ENCODE results near the gene JOSD1. TPM values are rescaled to one million over a fixed set of nuclear protein-coding genes. Genes with fewer than 3 reads are reported as not detected.
A peak's percentile ranks its signal among the peaks of the same experiment; 100 is the strongest.

The JOSD1 gene
- total RNA-seq, 2 experiments from 2014 or later: 303 to 307 TPM

DNA sequence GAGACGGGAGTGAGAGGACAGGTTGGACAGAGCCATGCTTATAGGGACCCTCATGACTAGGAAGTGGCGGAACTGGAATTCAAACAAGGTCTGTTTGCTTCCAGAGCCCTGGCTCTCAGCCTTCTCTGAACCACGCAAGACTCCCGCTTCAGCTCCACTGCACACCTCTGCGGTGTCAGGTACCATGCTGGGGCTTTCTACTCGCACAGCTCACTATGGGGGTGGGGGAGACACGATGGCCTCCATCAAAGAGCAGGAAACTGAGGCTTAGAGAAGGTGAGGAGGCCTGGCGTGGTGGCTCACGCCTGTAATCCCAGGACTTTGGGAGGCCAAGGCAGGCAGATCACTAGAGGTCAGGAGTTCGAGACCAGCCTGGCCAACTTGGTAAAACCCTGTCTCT lies 40.8 kb upstream of the JOSD1 start:
- H3K4me1 ChIP-seq (ENCODE audit: insufficient read depth, low read length): peaks cover 84% of the 10 kb centered on the region
- H3K36me3 ChIP-seq (ENCODE audit: insufficient read depth, low read length): peaks cover 100% of the 10 kb centered on the region
- no peaks in the 10 kb centered on the region for H3K27me3 Mint-ChIP-seq
- no peak for ATAC-seq (ENCODE audit: poor library complexity)
- peak overlapping the region; percentile 3 to 44 for H3K27ac ChIP-seq (ENCODE audit: low read depth in 1 of 2, low read length in 2 of 2)
- peaks cover 45% of the 10 kb centered on the region for H3K4me1 Mint-ChIP-seq (ENCODE audit: low read depth)
- no peak overlapping the region for H3K4me3 ChIP-seq (ENCODE audit: low read length)
- H3K9me3 ChIP-seq (ENCODE audit: control insufficient read depth in 1 of 2, insufficient read depth in 1 of 2, low read length in 2 of 2): no peaks in the 10 kb centered on the region
- peak overlapping the region; percentile 69 for H3K27ac Mint-ChIP-seq
- ChIA-PET POLR2A (interaction anchor here (21.7 to 25.2 kb wide), 2 partner anchors 8 to 10 kb away, joined by 752 read pairs; partner anchors contain the start of gene SUN2), CTCF (interaction anchor here (1.1 to 1.7 kb wide), 2 partner anchors 8 to 10 kb away, joined by 3 to 5 read pairs; no protein-coding TSS in a partner anchor)
- H3K4me3 Mint-ChIP-seq: no peak overlapping the region
- peaks cover 100% of the 10 kb centered on the region for H3K36me3 Mint-ChIP-seq (ENCODE audit: low read depth)
- no peaks in the 10 kb centered on the region for H3K27me3 ChIP-seq (ENCODE audit: control insufficient read depth in 1 of 2, insufficient read depth in 2 of 2, low read length in 2 of 2)
- TF ChIP-seq, protein P1, sequence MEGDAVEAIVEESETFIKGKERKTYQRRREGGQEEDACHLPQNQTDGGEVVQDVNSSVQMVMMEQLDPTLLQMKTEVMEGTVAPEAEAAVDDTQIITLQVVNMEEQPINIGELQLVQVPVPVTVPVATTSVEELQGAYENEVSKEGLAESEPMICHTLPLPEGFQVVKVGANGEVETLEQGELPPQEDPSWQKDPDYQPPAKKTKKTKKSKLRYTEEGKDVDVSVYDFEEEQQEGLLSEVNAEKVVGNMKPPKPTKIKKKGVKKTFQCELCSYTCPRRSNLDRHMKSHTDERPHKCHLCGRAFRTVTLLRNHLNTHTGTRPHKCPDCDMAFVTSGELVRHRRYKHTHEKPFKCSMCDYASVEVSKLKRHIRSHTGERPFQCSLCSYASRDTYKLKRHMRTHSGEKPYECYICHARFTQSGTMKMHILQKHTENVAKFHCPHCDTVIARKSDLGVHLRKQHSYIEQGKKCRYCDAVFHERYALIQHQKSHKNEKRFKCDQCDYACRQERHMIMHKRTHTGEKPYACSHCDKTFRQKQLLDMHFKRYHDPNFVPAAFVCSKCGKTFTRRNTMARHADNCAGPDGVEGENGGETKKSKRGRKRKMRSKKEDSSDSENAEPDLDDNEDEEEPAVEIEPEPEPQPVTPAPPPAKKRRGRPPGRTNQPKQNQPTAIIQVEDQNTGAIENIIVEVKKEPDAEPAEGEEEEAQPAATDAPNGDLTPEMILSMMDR (IDR thresholded peaks at IDR 0.05): no peak
- intact Hi-C loops (cut with DNase I, micrococcal nuclease): no loop called here
- no peak for DNase-seq
- H3K9me3 Mint-ChIP-seq: no peaks in the 10 kb centered on the region

DNA sequence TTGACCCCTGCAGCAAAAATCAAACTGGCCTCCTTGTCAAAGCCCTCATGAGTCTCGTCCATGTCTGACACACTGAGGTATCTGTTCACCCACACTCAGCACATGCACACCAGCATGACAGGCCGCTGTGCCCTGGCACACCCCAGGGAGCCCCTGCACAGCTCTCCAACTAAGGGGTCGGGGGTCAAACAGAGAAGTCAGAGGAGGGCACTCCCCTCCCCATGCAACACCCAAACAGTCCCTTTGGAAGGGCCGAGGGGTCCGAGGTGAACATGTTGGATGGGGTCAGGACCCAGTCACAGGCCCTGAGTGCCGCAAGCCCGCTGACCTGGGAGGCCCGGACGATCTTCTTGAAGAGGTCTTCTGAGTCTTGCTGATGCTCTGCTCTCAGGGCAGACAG lies 40.4 kb upstream of the JOSD1 start:
- H3K27ac ChIP-seq (ENCODE audit: low read depth in 1 of 2, low read length in 2 of 2): peak overlapping the region; percentile 41 to 44
- H3K27me3 ChIP-seq (ENCODE audit: control insufficient read depth in 1 of 2, insufficient read depth in 2 of 2, low read length in 2 of 2): no peaks in the 10 kb centered on the region
- Mint-ChIP-seq H3K27ac (peak overlapping the region; percentile 69), H3K9me3 (no peaks in the 10 kb centered on the region), H3K36me3 (ENCODE audit: low read depth) (peaks cover 100% of the 10 kb centered on the region), H3K27me3 (no peaks in the 10 kb centered on the region), H3K4me3 (no peak overlapping the region), H3K4me1 (ENCODE audit: low read depth) (peaks cover 49% of the 10 kb centered on the region)
- ChIA-PET POLR2A (interaction anchor here (2.7 to 25.2 kb wide), 3 partner anchors 8 to 35 kb away, joined by 14 to 752 read pairs (median 752); partner anchors contain the start of genes GTPBP1 and SUN2), CTCF (interaction anchor here (1.1 to 1.7 kb wide), 2 partner anchors 8 to 11 kb away, joined by 3 to 5 read pairs; no protein-coding TSS in a partner anchor)
- peaks cover 100% of the 10 kb centered on the region for H3K36me3 ChIP-seq (ENCODE audit: insufficient read depth, low read length)
- H3K4me1 ChIP-seq (ENCODE audit: insufficient read depth, low read length): peaks cover 82% of the 10 kb centered on the region
- no peak for ATAC-seq (ENCODE audit: poor library complexity)
- intact Hi-C loops (cut with DNase I, micrococcal nuclease): no loop called here
- DNase-seq: no peak
- no peaks in the 10 kb centered on the region for H3K9me3 ChIP-seq (ENCODE audit: control insufficient read depth in 1 of 2, insufficient read depth in 1 of 2, low read length in 2 of 2)
- TF ChIP-seq, protein P1 (IDR thresholded peaks at IDR 0.05): no peak
- no peak overlapping the region for H3K4me3 ChIP-seq (ENCODE audit: low read length)

DNA sequence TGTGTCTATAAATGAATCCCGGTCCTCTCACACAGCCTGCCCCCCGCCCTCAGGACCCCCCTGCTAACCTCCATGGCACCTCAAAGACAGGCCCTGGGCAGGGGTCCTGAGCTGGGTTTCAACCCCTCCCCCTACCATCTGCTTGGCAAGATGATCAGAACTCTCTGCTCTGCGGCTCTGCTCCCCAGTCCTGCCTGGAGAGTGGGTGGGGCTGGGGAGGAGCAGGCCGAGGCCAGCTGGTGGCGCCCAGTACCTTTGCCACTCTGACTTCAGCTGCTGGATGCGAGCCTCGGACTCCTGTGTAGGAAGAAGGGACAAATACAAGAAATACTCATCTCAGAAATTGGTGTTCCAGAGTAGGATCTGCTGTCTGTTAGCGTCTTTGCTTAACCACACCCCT lies 40.0 kb upstream of the JOSD1 start:
- intact Hi-C loops (cut with DNase I, micrococcal nuclease): no loop called here
- H3K36me3 ChIP-seq (ENCODE audit: insufficient read depth, low read length): peaks cover 100% of the 10 kb centered on the region
- peak overlapping the region; percentile 69 for H3K27ac Mint-ChIP-seq
- peaks cover 49% of the 10 kb centered on the region for H3K4me1 Mint-ChIP-seq (ENCODE audit: low read depth)
- no peaks in the 10 kb centered on the region for H3K9me3 Mint-ChIP-seq
- POLR2A ChIA-PET: interaction anchor here (2.7 to 25.2 kb wide), 3 partner anchors 7 to 35 kb away, joined by 14 to 752 read pairs (median 752); partner anchors contain the start of genes GTPBP1 and SUN2
- ATAC-seq (ENCODE audit: poor library complexity) (no peak), DNase-seq (no peak)
- no peak overlapping the region for H3K4me3 ChIP-seq (ENCODE audit: low read length)
- CTCF ChIA-PET: no interaction called here
- no peak overlapping the region for H3K4me3 Mint-ChIP-seq
- H3K27me3 ChIP-seq (ENCODE audit: control insufficient read depth in 1 of 2, insufficient read depth in 2 of 2, low read length in 2 of 2): no peaks in the 10 kb centered on the region
- peak overlapping the region; percentile 41 to 44 for H3K27ac ChIP-seq (ENCODE audit: low read depth in 1 of 2, low read length in 2 of 2)
- TF ChIP-seq, protein P1 (IDR thresholded peaks at IDR 0.05): no peak
- H3K9me3 ChIP-seq (ENCODE audit: control insufficient read depth in 1 of 2, insufficient read depth in 1 of 2, low read length in 2 of 2): no peaks in the 10 kb centered on the region
- no peaks in the 10 kb centered on the region for H3K27me3 Mint-ChIP-seq
- H3K36me3 Mint-ChIP-seq (ENCODE audit: low read depth): peaks cover 100% of the 10 kb centered on the region
- H3K4me1 ChIP-seq (ENCODE audit: insufficient read depth, low read length): peaks cover 82% of the 10 kb centered on the region

Measured in CD4-positive, alpha-beta T cell (primary cell).